Transverse colon (tissue), 3 donors: ENCODE data around the gene PLPPR3.

ENCODE experiments used
- CTCF ChIP-seq, 5 experiments: fragments of 200-600 bp in 3 of 5; fragments of 450-650 bp in 2 of 5; sonication (generic) in 3 of 5; IDR thresholded peaks; 1 replicate in 2 of 5; 2 replicates in 3 of 5; pipeline ENCODE4 v1.5.1; 2016 to 2017; ENCODE audit warnings: antibody characterized with exemption in 5 of 5, inconsistent platforms in 3 of 5, mild to moderate bottlenecking in 2 of 5, moderate library complexity in 1 of 5
- EP300 ChIP-seq: sonication (generic); formaldehyde crosslinking; IDR thresholded peaks from one replicate; pipeline ENCODE4 v1.6.1; 2017; ENCODE audit warnings: antibody characterized with exemption, low read depth
- POLR2A ChIP-seq: fragments of 450-650 bp; IDR thresholded peaks from one replicate; pipeline ENCODE4 v1.6.1; 2016; ENCODE audit warnings: antibody characterized with exemption, mild to moderate bottlenecking, moderate library complexity

GRCh38 chr19:829129-829758 is 7.5 kb upstream of the PLPPR3 start:
- TF ChIP-seq CTCF (IDR thresholded peaks at IDR 0.05) = no peak
- TF ChIP-seq POLR2A = no peak
- TF ChIP-seq EP300 = no peak
